ENCODE measurements around the gene UNC5CL.

Gene UNC5CL

GRCh38 chr6:41061196-41061726 lies 22.2 kb upstream of the UNC5CL start:
- DNase-seq: no peak

DNA sequence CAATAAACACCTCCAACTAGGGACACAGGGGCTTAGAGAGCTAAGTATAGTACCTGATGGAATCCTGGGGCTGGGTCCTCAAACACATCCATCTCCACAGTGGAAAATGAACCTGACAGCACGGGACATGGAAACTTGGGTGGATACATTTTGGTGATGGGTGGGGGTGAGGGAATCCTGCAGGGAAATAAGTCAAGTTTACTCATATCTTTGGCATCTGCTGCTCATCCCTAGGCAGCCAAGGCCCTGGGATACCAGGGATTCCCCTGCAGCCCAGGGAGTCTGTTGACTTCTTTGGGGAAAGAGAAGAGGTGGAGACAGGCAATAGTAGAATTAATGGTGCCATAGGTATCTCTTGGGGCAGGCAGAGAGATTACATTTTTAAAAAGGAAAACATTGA lies 20.5 kb upstream of the UNC5CL start:
- peak in 1 of 2 experiments; percentile 3 for DNase-seq

DNA sequence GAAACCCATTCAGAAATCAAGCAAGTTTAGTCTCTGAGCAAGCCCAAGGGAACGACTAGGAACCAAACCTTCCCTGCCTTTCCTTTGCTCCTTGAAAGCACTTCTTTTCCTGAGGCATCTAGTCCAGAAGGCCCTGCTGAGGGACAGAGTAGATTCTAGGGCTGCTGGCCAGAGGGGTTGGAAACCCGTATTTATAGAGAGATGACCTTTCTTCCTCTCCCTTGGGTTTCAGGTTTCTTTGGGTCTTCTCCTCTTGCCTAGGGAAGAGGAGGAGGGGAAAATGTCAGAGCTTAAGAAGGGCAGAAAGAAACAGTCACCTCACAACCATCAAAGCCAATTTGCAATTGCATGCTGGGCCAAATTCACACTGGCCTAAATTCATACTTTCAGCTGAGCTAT lies 19.8 kb upstream of the UNC5CL start:
- DNase-seq: no peak

DNA sequence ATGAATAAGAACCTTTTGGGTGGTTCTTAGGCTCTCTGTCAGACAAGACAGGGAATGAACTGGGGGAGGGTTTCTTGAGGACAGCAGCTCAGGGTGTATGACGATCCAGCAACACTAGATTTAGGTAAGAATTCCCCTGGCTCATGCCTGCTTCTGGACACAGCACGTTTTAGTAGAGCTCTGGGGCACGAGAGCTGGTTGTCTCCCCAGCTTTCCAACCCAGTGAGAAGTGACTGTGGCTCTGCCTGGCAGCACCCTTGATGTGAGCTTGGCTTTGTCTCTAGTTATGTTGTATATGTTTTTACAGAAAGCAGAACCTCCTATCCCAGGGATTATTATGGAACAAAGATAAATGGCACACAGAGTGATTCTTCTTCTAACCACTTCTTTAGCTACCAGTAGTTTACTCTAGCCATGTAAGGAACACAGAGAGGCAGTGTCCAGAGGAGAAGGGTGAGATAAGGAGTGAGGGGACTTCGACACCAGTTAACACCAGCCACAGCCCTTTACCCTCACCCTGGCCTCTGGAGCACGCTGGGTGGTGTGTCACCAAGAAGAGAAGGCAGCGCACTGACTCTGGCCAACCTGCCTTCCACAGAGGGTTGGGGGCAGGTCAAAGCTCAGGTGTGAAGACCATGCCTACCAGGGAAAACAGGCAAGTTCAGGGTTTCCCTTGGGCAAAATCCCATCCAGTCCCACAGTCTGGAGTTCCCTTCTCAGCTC lies 17.9 kb upstream of the UNC5CL start:
- DNase-seq: no peak

DNA sequence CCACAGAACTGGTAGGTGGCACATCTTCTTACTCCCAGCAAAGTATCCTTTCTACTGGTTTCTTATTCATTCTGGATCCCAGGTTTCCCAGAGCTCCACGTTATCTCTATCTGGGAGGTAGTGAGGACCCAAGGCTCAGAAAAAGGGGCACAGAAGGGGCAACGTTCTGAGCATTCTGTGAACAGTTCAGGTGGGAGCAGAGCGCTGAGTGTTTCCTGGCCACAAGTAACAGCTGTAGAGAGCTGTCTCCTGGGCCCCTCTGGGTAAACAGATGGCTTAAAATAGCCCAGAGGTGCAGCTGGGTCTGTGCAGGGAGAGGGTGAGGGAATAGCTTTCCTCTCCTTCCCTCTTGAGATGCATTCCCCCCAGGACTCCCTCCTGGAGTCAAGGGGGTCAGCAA lies 16.1 kb upstream of the UNC5CL start:
- no peak for DNase-seq

DNA sequence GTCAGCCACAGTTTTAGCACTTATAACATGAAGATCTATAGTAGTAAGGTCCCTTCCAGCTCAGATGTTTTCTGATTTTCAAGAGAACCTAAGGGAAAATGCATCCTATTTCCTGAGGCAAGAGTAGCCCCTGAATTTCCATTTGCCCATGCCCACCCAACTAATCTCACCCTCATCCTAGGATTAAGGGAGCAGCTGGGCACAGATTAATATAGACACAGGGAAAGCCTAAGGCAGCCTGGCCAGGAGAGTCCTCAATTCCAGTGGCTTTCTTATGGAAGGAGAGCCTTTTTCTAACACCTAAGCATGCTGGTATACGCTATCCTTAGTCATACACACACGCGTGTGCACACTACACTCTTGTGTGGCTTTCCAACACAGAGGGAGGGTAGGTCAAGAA lies 15.5 kb upstream of the UNC5CL start:
- DNase-seq: no peak

- DNase-seq: no peak
Observed at GRCh38 chr6:41053041-41053440, 14.0 kb upstream of the UNC5CL start, which contains the start of gene APOBEC2. Gene APOBEC2, plus strand, starts transcription at chr6:41053202. Its CDS starts 146 bp downstream, at chr6:41053348.

DNA sequence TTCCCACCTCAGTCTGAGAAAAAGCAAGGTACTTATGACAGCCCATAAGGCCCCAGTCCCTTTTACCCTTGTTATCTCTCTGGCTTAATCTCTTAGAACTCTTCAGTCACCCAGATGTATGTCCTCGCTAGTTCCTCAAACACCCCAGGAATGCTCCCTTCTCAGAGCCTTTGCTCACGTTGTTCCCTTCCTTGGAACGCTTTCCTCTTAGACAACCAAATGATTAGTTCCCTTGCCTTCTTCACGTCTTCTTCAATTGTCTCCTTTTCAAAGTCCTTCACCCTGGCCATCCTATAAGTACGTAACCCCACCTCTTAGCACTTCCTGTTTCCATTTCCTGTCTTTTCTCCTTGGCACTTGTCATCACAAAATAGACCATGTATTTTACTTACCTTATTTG lies 12.9 kb upstream of the UNC5CL start:
- DNase-seq: no peak

- DNase-seq: no peak
Observed at GRCh38 chr6:41050536-41050935, 11.5 kb upstream of the UNC5CL start.

DNA sequence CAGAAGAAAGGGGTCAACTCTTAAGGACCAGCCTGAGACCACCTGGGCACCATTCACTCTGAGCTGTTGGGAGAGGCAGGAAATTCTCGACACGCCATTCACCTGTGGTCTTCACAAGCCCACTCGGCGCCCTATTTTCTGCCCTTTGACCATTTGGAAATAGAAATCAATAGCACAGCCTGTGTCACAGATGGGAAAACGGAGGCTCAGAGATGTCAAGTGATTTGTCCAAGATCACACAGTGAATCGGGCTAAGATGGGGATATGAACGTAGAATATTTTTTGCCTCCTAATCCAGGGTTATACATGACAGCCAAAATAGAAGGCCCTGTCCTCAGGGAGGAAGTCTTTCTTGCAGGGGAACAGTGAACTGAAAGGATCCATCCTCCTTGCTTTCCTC lies 10.9 kb upstream of the UNC5CL start:
- no peak for DNase-seq

DNA sequence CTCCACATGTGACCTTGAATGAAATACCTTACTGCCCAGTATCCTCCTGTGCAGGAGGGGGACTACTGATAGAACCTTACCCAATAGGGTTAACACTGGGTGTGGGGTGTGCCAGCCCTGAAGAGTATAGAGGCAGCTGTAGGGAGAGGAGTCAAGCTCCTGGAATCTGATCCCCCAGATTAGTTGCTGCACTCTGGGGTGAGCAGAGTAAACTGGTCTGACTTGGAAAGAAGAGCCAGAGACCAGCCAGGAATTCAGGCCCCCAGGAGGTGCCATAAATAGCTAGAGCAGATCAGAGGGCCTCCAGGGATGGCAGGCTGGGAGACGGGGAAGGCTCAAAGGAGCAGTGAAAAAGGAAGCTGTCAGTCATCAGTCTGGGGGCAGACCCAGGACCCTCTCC lies 10.5 kb upstream of the UNC5CL start:
- no peak for DNase-seq

DNA sequence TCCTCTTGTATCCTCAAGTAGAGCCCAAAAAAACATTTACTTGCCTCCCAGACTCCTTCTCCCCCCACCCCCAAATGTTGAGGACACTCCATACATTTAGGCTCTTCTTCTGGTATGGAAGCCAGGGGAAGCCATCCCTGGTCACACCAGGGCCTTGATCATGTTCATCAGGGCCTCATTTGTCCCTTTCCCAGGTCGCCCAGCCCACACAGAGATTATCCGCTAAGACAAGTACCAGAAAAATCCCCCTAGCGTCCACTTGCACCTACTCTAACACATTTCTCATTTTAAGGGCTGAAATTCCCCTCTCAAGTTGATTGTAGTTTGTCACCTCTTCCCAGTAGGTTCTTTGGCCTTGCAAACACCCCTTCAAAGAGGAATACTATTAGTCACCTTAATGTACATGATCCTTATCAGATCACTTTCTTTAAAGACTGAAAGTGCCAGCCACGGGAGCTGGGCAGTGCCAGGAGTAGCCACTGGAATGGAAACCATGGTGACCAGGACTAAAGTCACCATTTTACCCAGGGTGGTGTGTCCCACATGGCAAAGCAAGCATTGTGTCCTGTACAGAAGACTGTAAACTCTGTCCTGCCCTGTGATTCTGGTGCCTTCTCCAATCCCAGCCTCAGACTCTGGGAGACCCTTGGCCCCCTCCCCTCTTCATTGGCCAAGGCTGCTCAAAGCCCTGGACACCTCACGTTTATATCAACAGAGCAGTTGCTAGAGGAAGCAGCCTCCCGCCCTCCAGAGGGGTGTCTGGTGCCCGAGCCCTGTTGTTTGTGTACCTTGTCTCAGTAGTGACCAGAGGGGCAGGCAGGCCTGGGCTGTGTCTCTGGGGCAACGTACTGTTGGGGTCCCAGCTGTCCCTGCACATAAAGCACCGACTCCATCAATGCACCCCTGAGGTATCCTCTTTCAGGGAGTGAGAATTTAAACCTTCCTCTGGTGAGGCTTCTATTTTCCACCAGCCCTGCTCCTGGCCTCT lies 9.0 kb upstream of the UNC5CL start:
- DNase-seq: no peak

GRCh38 chr6:41047306-41047705 lies 8.3 kb upstream of the UNC5CL start:
- no peak for DNase-seq

DNA sequence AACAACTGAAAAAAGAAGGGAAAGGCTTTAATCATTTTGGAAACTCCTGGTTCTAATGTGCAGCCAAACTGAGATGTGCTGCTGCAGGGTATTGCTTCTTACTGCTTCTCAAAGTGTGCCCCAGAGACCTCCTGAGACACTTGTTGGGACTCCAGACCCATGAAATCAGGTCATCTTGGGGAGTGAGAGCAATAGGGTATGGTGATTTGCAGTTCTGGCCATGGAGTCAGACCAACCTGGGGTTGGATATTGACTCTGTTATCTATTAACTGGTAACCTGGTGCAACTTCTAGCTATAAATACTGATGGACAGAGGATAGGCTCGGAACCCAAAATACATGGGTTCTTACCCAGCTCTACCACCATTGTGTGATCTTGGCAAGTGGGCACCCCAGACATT lies 7.1 kb upstream of the UNC5CL start:
- DNase-seq: no peak

DNA sequence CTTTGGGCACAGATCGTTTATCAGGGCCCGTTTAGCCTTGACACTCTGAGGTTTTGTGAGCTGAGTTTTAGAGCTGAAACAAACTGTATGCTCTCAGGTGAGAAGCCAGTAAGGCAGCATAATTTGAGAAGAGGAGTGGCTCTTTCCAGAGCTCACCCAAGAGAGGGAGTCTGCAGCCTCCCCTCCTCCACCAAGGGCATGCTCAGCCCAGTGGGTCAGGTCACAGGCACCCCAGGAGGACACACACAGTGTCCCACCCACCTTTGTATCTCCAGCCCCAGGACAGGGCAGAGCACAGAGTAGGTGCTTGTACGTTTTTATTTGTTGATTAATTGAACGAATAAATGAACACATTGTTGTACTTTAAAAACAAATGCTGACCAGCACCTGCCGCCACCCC lies 6.6 kb upstream of the UNC5CL start:
- DNase-seq: no peak

- DNase-seq: no peak
Observed at GRCh38 chr6:41043151-41043550, 4.1 kb upstream of the UNC5CL start.

DNA sequence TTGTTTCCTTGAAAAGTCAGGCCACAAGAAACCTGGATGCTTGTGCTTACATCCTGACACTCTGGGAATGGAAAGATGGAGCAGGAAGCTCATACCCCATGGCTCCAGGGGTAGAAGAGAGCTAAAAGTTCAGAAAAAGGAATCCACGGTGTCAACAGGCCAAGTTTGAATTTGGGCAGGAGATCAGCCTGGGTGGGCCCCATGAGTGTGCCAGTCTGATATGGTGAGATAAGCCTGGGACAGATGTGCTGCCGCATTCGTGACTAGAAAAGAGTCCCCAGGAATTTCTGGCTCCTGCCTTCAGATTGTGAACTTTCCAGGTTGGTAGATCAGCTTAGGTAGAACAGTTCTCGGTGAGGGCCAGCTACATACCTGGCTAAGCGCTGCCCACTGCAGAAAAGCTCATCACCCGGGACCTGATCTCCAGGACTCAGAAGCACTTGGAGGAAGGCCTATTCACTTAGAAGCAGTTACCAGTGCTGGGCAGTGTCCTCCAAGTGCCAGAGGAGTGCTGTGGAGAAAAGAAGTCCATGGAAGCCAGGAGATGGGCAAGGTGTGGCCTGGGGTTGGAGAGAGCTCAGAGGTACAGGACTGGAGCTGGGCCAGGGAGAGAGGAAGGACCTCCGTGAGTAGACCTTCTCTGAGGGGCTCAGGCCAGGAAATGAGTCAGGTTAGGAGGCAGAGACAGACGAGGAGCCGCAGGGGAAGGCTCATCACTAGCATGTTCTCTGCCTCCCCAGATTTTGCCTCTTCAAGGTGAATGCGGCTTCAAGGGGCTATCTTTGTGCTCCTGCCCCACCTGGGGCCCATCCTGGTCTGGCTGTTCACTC lies 3.4 kb upstream of the UNC5CL start, which contains the start of gene TSPO2:
TSS of gene TSPO2 (plus strand) at position 242 of the 830 bp plus-strand sequence. CDS start at position 761, 519 bp downstream.
- no peak for DNase-seq

- no peak for DNase-seq
Observed at GRCh38 chr6:41040940-41041536, 2.0 kb upstream of the UNC5CL start.

GRCh38 chr6:41040101-41040939 lies 1.3 kb upstream of the UNC5CL start:
- no peak for DNase-seq

- no peak for DNase-seq
Observed at GRCh38 chr6:41038205-41038604, 816 bp downstream of the UNC5CL start.
